MM.1S (cell line): ENCODE data around the gene SLC25A31.

Source experiments
- DNase-seq: peaks from one replicate; pipeline ENCODE4 v3.0.0-alpha.2; 2015
- H2AFZ ChIP-seq: fragments of 300-600 bp; sonication (generic); 2 replicates; pipeline ENCODE4 v1.6.0; 2016; ENCODE audit warnings: antibody characterized with exemption, low read length
- H3F3A ChIP-seq: fragments of 300-600 bp; sonication (generic); 2 replicates; pipeline ENCODE4 v1.6.1; 2016; ENCODE audit warnings: mild to moderate bottlenecking, antibody characterized with exemption, low read length, moderate library complexity, mixed read lengths; ENCODE audit not compliant: insufficient read depth
- H3K27ac ChIP-seq: fragments of 300-600 bp; sonication (generic); 2 replicates; pipeline ENCODE4 v1.5.1; 2016; ENCODE audit warnings: mild to moderate bottlenecking, low read length
- H3K27me3 ChIP-seq: fragments of 300-600 bp; sonication (generic); replicated peaks from 2 replicates; pipeline ENCODE4 v1.6.0; 2016; ENCODE audit warnings: low read length; ENCODE audit not compliant: insufficient read depth
- H3K36me3 ChIP-seq: fragments of 300-600 bp; sonication (generic); replicated peaks from 2 replicates; pipeline ENCODE4 v1.6.1; 2016; ENCODE audit warnings: mild to moderate bottlenecking, low read length, mixed read lengths; ENCODE audit not compliant: insufficient read depth
- H3K4me1 ChIP-seq: fragments of 300-600 bp; sonication (generic); 2 replicates; pipeline ENCODE4 v1.6.1; 2016; ENCODE audit warnings: low read length, mixed read lengths
- H3K4me2 ChIP-seq: fragments of 300-600 bp; sonication (generic); 2 replicates; pipeline ENCODE4 v1.6.0; 2016; ENCODE audit warnings: low read depth, low read length
- H3K4me3 ChIP-seq: fragments of 300-600 bp; sonication (generic); 2 replicates; pipeline ENCODE4 v1.5.1; 2016; ENCODE audit warnings: low read length, mixed read lengths
- H3K79me2 ChIP-seq: fragments of 300-600 bp; sonication (generic); 2 replicates; pipeline ENCODE4 v1.6.1; 2016; ENCODE audit warnings: mixed run types, low read length, mixed read lengths
- H3K9ac ChIP-seq: fragments of 300-600 bp; sonication (generic); 2 replicates; pipeline ENCODE4 v1.6.1; 2016; ENCODE audit warnings: low read length, mixed read lengths
- H3K9me2 ChIP-seq: fragments of 300-600 bp; sonication (generic); replicated peaks from 2 replicates; pipeline ENCODE4 v1.6.1; 2016; ENCODE audit warnings: mild to moderate bottlenecking, low read length, mixed read lengths; ENCODE audit not compliant: insufficient read depth
- H3K9me3 ChIP-seq: fragments of 300-600 bp; sonication (generic); replicated peaks from 2 replicates; pipeline ENCODE4 v1.6.1; 2016; ENCODE audit warnings: mild to moderate bottlenecking, low read length, mixed read lengths; ENCODE audit not compliant: insufficient read depth
- H4K20me1 ChIP-seq: fragments of 300-600 bp; sonication (generic); 2 replicates; pipeline ENCODE4 v1.6.1; 2016; ENCODE audit warnings: mild to moderate bottlenecking, low read length, moderate library complexity, mixed read lengths; ENCODE audit not compliant: insufficient read depth
- CTCF ChIP-seq: fragments of 300-600 bp; sonication (generic); IDR thresholded peaks from 2 replicates; pipeline ENCODE4 v1.5.1; 2016; ENCODE audit warnings: antibody characterized with exemption, low read length, mixed read lengths
- EZH2 ChIP-seq: fragments of 300-600 bp; sonication (generic); optimal IDR thresholded peaks from 2 replicates; pipeline ENCODE3; 2017; ENCODE audit warnings: low read depth, mild to moderate bottlenecking, antibody characterized with exemption, low read length, mixed read lengths
- EZH2phosphoT487 ChIP-seq: fragments of 300-600 bp; sonication (generic); IDR thresholded peaks from 2 replicates; pipeline ENCODE4 v1.6.1; 2018; ENCODE audit warnings: antibody characterized with exemption, low read length

Gene SLC25A31

GRCh38 chr4:127791391-127791790, 61.2 kb downstream of the SLC25A31 start:
- no peaks in the 10 kb centered on the region for H3K9me3 ChIP-seq
- no peaks in the 10 kb centered on the region for H3K36me3 ChIP-seq
- H3K4me2 ChIP-seq = no peak overlapping the region
- H3F3A ChIP-seq = peaks cover 4% of the 10 kb centered on the region; the same call in 1 of the 2 replicates
- H3K9me2 ChIP-seq = no peaks in the 10 kb centered on the region
- H3K4me1 ChIP-seq = peaks cover 8% of the 10 kb centered on the region
- no peak overlapping the region for H3K27ac ChIP-seq
- H3K79me2 ChIP-seq = peaks cover 88% of the 10 kb centered on the region
- no peaks in the 10 kb centered on the region for H3K27me3 ChIP-seq
- no peak for DNase-seq
- no peak overlapping the region for H3K4me3 ChIP-seq
- H2AFZ ChIP-seq = no peak overlapping the region
- TF ChIP-seq CTCF (no peak), EZH2phosphoT487 (no peak), EZH2 (no peak)
- peaks cover 4% of the 10 kb centered on the region; the same call in 1 of the 2 replicates for H4K20me1 ChIP-seq
- no peak overlapping the region for H3K9ac ChIP-seq

DNA sequence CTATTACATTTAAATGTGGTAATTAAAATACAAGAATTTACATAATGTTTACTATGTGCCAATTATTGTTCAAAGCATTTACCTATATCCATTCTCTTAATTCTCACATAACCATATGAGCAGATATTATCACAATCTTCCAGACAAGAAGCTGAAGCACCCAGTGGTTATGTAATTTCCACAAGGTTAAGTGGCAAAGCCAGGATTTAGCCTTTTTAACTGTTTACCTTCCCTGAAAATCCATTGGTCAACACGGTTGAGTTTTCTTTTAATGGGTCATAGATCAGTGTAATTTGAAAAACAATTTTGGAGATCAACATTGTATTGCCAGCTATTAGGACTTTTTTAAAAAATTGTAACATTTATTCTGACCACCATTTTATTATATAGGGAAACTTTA, 63.3 kb downstream of the SLC25A31 start:
- peaks cover under 1% of the 10 kb centered on the region; the same call in 1 of the 2 replicates for H3F3A ChIP-seq
- no peaks in the 10 kb centered on the region for H3K9me3 ChIP-seq
- peaks cover 4% of the 10 kb centered on the region; the same call in 1 of the 2 replicates for H4K20me1 ChIP-seq
- H3K4me3 ChIP-seq = no peak overlapping the region
- H3K27me3 ChIP-seq = no peaks in the 10 kb centered on the region
- no peak for DNase-seq
- H2AFZ ChIP-seq = no peak overlapping the region
- H3K36me3 ChIP-seq = peaks cover under 1% of the 10 kb centered on the region; the same call in 1 of the 2 replicates
- no peak overlapping the region for H3K27ac ChIP-seq
- no peaks in the 10 kb centered on the region for H3K4me1 ChIP-seq
- H3K79me2 ChIP-seq = peaks cover 70% of the 10 kb centered on the region
- TF ChIP-seq CTCF (no peak), EZH2 (no peak), EZH2phosphoT487 (no peak)
- no peak overlapping the region for H3K9ac ChIP-seq
- no peak overlapping the region for H3K4me2 ChIP-seq
- H3K9me2 ChIP-seq = no peaks in the 10 kb centered on the region

GRCh38 chr4:127799711-127800110, 69.5 kb downstream of the SLC25A31 start:
- peaks cover 4% of the 10 kb centered on the region; the same call in 1 of the 2 replicates for H3K36me3 ChIP-seq
- peaks cover 11% of the 10 kb centered on the region for H3K79me2 ChIP-seq
- no peaks in the 10 kb centered on the region for H3K9me3 ChIP-seq
- H3K27ac ChIP-seq = no peak overlapping the region
- H3K9ac ChIP-seq = no peak overlapping the region
- no peak overlapping the region for H3K4me3 ChIP-seq
- H3K4me2 ChIP-seq = no peak overlapping the region
- H3F3A ChIP-seq = no peaks in the 10 kb centered on the region
- H3K4me1 ChIP-seq = no peaks in the 10 kb centered on the region
- no peaks in the 10 kb centered on the region for H3K9me2 ChIP-seq
- H3K27me3 ChIP-seq = no peaks in the 10 kb centered on the region
- no peaks in the 10 kb centered on the region for H4K20me1 ChIP-seq
- TF ChIP-seq EZH2phosphoT487 (no peak), CTCF (no peak), EZH2 (no peak)
- H2AFZ ChIP-seq = no peak overlapping the region
- no peak for DNase-seq
